Activated CD4-positive, alpha-beta T cell treated with anti-CD3 and anti-CD28 coated beads, Interleukin-2, amount 10 ng/mL, durations not matched to agents 24 days and 14 days (primary cell): ENCODE data around the gene LRP8. TPM values are rescaled to one million over a fixed set of nuclear protein-coding genes. Genes with fewer than 3 reads are reported as not detected.

Experiments used
- DNase-seq: peaks from one replicate; pipeline ENCODE4 v3.0.0; 2022
- H3K27ac Mint-ChIP-seq: one replicate; pipeline ENCODE4 v1.8.0; 2022; ENCODE audit warnings: mild to moderate bottlenecking, mixed read lengths
- H3K27me3 Mint-ChIP-seq: one replicate; pipeline ENCODE4 v1.8.0; 2022; ENCODE audit warnings: mixed read lengths
- H3K36me3 Mint-ChIP-seq: one replicate; pipeline ENCODE4 v1.8.0; 2022; ENCODE audit warnings: low read depth, mild to moderate bottlenecking, mixed read lengths
- H3K4me1 Mint-ChIP-seq: one replicate; pipeline ENCODE4 v1.8.0; 2021; ENCODE audit warnings: mixed read lengths
- H3K4me3 Mint-ChIP-seq: one replicate; pipeline ENCODE4 v1.8.0; 2022; ENCODE audit warnings: mild to moderate bottlenecking, moderate library complexity, mixed read lengths
- H3K9me3 Mint-ChIP-seq: one replicate; pipeline ENCODE4 v1.8.0; 2021; ENCODE audit warnings: mixed read lengths
- intact Hi-C: fragments of 100-400 bp; cut with micrococcal nuclease; formaldehyde crosslinking; loops from one replicate; pipeline ENCODE4 v1.15.1; 2023
- total RNA-seq: library from RNA; stranded (reverse); gene quantifications from 2 replicates; pipeline ENCODE4 v1.2.3, GENCODE V29; 2022

LRP8 gene
- total RNA-seq, 1 donor from 2014 or later = 81.6 TPM

DNA sequence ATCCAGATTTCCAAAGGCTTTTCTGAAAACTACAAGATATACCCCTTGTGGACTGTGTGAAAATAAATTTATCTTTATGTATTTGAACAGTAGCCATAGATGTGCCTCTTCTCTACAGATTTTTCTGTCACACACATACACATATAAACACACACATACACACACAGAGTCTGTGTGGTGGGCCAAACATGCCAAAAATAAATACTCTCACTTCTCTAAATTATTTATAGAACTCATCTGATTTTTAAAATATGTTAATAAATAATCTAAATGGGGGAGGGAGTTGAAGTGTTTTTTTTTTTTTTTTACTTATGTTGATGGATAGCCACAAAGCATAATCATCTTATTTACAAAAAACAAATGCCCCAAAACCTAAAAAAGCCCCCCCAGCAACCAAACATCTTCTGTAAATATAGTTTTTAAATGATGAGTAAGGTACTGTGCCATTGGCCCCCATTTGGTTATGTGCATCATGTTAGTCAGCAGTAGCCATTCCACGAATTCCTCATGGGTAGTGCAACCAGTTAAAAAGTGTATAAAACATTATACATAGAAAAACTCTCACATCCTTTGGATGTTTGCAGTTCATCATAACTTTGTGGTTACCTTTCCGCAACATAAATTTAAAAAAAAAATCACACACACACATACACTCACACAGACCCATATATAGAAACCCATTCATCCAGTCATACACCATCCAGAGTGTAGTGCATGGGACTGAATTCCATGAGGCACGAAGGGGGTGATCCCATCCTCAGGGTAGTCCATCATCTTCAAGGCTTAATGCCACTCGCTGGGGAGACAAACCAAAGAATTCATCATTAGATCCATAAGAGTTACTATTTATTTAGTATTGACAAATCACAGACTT lies 81.4 kb downstream of the LRP8 start:
- peaks cover 43% of the 10 kb centered on the region for H3K36me3 Mint-ChIP-seq
- no peaks in the 10 kb centered on the region for H3K27me3 Mint-ChIP-seq

DNA sequence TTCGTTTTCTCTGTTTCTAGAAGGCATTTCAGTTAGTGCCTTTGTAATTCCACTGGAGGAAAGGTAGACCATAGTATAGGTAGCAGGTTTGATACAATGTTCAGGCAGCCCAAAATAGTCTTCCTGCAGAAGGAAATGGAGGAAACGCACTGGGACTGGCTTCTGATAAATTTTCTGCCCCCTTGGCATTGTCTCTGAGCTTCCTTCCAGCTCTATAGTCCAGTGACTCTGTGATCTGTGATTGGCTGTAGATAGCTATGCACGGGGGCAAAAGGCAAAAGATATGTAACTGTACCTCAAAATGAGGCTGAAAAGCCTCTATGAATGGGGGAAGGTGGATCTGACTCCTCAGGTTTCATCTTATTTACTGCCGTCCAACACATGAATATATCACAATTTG lies 83.7 kb downstream of the LRP8 start:
- no peak for DNase-seq
- no peak overlapping the region for H3K27ac Mint-ChIP-seq
- no peaks in the 10 kb centered on the region for H3K9me3 Mint-ChIP-seq
- H3K36me3 Mint-ChIP-seq = peaks cover 24% of the 10 kb centered on the region
- H3K27me3 Mint-ChIP-seq = no peaks in the 10 kb centered on the region
- intact Hi-C loops = no loop called here
- H3K4me1 Mint-ChIP-seq = peaks cover 1% of the 10 kb centered on the region
- no peak overlapping the region for H3K4me3 Mint-ChIP-seq

More for the DNA sequence above, 81.4 kb downstream of the LRP8 start:
- no peak overlapping the region for H3K4me3 Mint-ChIP-seq
- no peaks in the 10 kb centered on the region for H3K9me3 Mint-ChIP-seq
- no peak overlapping the region for H3K27ac Mint-ChIP-seq
- intact Hi-C loops = loop anchor here (5.0 kb wide), 1 partner anchor 46 kb away; no protein-coding TSS in a partner anchor
- DNase-seq = no peak
- no peaks in the 10 kb centered on the region for H3K4me1 Mint-ChIP-seq

- Mint-ChIP-seq H3K27ac (no peak overlapping the region), H3K27me3 (no peaks in the 10 kb centered on the region)
- intact Hi-C loops = no loop called here
These were observed 85.5 kb downstream of the LRP8 start for GRCh38 chr1:53242381-53242780.

GRCh38 chr1:53241828-53242227 lies 86.0 kb downstream of the LRP8 start:
- H3K27ac Mint-ChIP-seq = no peak overlapping the region
- intact Hi-C loops = no loop called here
- H3K4me1 Mint-ChIP-seq = peaks cover 14% of the 10 kb centered on the region
- H3K36me3 Mint-ChIP-seq = peaks cover 14% of the 10 kb centered on the region
- no peaks in the 10 kb centered on the region for H3K27me3 Mint-ChIP-seq
- DNase-seq = no peak
- no peaks in the 10 kb centered on the region for H3K9me3 Mint-ChIP-seq
- H3K4me3 Mint-ChIP-seq = no peak overlapping the region

More at GRCh38 chr1:53242381-53242780, 85.5 kb downstream of the LRP8 start:
- DNase-seq = no peak
- peaks cover 12% of the 10 kb centered on the region for H3K4me1 Mint-ChIP-seq
- no peaks in the 10 kb centered on the region for H3K9me3 Mint-ChIP-seq
- H3K36me3 Mint-ChIP-seq = peaks cover 18% of the 10 kb centered on the region
- H3K4me3 Mint-ChIP-seq = no peak overlapping the region

DNA sequence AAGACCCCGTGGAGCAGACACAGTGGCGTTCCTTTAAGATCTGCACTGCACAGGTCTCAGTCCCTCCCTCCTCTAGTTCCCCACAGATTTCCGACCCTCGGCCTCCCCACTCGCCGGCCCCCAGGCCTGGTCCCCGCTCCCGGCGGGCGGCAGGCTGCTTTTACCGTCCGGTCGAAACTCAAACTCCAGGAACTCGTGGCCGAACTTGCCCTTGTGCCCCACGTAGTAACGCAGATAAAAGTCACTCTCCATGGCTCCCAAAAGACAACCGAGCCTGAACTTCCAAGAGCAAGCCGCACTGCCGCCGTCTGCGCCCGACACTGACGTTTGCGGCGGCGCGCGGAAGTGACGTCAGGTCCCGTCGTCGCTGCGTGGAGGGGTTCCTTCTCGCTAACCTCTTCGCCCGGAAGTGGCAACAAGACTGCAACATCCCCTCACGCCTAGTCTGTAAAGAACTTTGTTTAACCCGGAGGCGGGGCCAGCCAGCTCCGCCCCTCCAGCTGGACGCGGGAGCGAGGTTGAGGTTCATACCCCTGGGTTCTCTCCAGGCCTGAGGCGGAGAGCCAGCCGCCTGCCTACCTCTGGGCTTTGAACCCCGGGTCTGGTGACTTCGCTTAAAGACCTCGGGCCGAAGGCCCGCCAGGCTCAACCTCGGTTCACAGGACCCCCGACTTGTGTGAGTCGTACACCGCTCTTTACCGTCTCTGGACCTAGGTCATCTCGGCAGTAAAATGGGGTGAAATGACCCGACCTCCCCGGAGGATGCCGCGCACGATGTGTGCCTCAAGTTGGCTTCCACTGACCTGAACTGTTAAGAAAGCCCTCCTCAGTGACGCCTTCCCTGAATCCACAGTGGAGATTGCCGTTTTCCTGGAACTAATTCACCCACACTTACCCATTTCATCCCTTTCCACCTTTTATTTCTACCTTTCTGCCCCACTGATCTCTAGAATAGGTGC lies 89.4 kb downstream of the LRP8 start, which contains the start of gene MAGOH:
Gene MAGOH (minus strand): TSS at position 322 of the 959 bp plus-strand sequence. CDS start 70 bp downstream, at position 252.
- H3K4me1 Mint-ChIP-seq = peaks cover 24% of the 10 kb centered on the region
- H3K36me3 Mint-ChIP-seq = peaks cover 26% of the 10 kb centered on the region
- peak within 1 kb of the TSS; percentile 92 for H3K27ac Mint-ChIP-seq
- no peaks in the 10 kb centered on the region for H3K9me3 Mint-ChIP-seq
- intact Hi-C loops = loop anchor here (1.0 kb wide), 3 partner anchors 18 to 88 kb away; partner anchors contain the start of genes CPT2 and CZIB
- peak; percentile 99 for DNase-seq
- H3K27me3 Mint-ChIP-seq = no peaks in the 10 kb centered on the region
- peak within 1 kb of the TSS; percentile 95 for H3K4me3 Mint-ChIP-seq

DNA sequence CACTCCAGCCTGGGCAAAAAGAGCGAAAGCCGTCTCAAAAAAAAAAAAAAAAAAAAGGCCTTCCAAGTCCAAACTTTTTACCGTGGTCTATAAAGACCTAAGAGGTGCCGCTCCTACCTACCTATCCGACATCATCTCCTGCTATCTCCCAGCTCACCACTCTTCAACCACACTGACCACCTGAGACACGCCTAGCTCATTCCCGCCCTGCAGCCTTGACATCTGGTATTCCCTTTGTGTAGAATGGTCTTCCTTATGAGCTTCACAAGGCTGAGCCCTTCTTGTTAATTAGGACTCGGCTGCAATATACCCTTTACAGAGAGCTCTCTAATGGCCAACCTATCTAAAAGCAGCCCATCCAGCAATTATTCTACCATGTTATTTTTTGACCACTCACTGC lies 90.2 kb downstream of the LRP8 start:
- Mint-ChIP-seq H3K36me3 (peaks cover 31% of the 10 kb centered on the region), H3K4me3 (peak overlapping the region; percentile 95), H3K27me3 (no peaks in the 10 kb centered on the region), H3K9me3 (no peaks in the 10 kb centered on the region), H3K27ac (peak overlapping the region; percentile 92), H3K4me1 (peaks cover 24% of the 10 kb centered on the region)
- intact Hi-C loops = loop anchor here (1.0 kb wide), 3 partner anchors 17 to 89 kb away; partner anchors contain the start of genes CPT2 and CZIB
- DNase-seq = no peak

DNA sequence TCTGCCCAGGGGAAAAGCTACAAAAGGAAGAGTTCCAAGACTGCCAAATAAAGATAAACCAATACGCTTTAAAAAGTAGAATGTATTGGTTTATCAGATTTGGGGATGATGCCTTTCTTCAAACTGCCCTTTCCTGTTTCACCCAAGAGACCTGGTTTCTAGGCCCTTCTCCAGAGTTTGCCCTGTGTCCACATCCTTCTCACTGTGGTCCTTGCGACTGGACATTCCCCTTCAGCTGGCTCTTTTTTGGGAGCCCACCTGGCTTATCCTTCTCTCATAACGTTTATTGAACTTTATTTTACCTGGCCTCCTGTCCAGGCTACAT lies 106.9 kb downstream of the LRP8 start:
- intact Hi-C loops = loop anchor here (1.0 kb wide), 3 partner anchors 17 to 106 kb away; partner anchors contain the start of genes CPT2 and MAGOH
- Mint-ChIP-seq H3K4me1 (peaks cover 23% of the 10 kb centered on the region), H3K4me3 (peak overlapping the region; percentile 94), H3K9me3 (no peaks in the 10 kb centered on the region), H3K27me3 (no peaks in the 10 kb centered on the region), H3K36me3 (peaks cover 17% of the 10 kb centered on the region), H3K27ac (peak overlapping the region; percentile 97)
- no peak for DNase-seq

- intact Hi-C loops = loop anchor here (1.0 kb wide), 3 partner anchors 18 to 107 kb away; partner anchors contain the start of genes CPT2 and MAGOH
These were observed 107.5 kb downstream of the LRP8 start, which contains the start of gene CZIB for GRCh38 chr1:53220171-53220961. TSS of gene CZIB (minus strand) at chr1:53220634. CDS start at chr1:53220575, 59 bp downstream.

GRCh38 chr1:53219711-53220110 lies 108.2 kb downstream of the LRP8 start:
- Mint-ChIP-seq H3K27ac (peak overlapping the region; percentile 97), H3K4me1 (peaks cover 23% of the 10 kb centered on the region), H3K36me3 (peaks cover 17% of the 10 kb centered on the region), H3K27me3 (no peaks in the 10 kb centered on the region), H3K4me3 (peak overlapping the region; percentile 94), H3K9me3 (no peaks in the 10 kb centered on the region)
- intact Hi-C loops = loop anchor here (1.0 kb wide), 3 partner anchors 19 to 108 kb away; partner anchors contain the start of genes CPT2 and MAGOH
- no peak for DNase-seq

More at GRCh38 chr1:53220171-53220961, 107.5 kb downstream of the LRP8 start, which contains the start of gene CZIB:
- Mint-ChIP-seq H3K36me3 (peaks cover 17% of the 10 kb centered on the region), H3K4me3 (peak within 1 kb of the TSS; percentile 94), H3K27me3 (no peaks in the 10 kb centered on the region), H3K4me1 (peaks cover 23% of the 10 kb centered on the region), H3K9me3 (no peaks in the 10 kb centered on the region), H3K27ac (peak within 1 kb of the TSS; percentile 97)
- peak; percentile 99 for DNase-seq

GRCh38 chr1:53218201-53218600 lies 109.7 kb downstream of the LRP8 start:
- peaks cover 23% of the 10 kb centered on the region for H3K4me1 Mint-ChIP-seq
- H3K9me3 Mint-ChIP-seq = no peaks in the 10 kb centered on the region
- no peaks in the 10 kb centered on the region for H3K27me3 Mint-ChIP-seq
- no peak overlapping the region for H3K27ac Mint-ChIP-seq
- no peak overlapping the region for H3K4me3 Mint-ChIP-seq
- no peak for DNase-seq
- H3K36me3 Mint-ChIP-seq = peaks cover 24% of the 10 kb centered on the region
- intact Hi-C loops = no loop called here

- DNase-seq = no peak
- H3K4me3 Mint-ChIP-seq = no peak overlapping the region
- intact Hi-C loops = no loop called here
- H3K4me1 Mint-ChIP-seq = peaks cover 11% of the 10 kb centered on the region
- no peaks in the 10 kb centered on the region for H3K27me3 Mint-ChIP-seq
- H3K9me3 Mint-ChIP-seq = no peaks in the 10 kb centered on the region
- peaks cover 45% of the 10 kb centered on the region for H3K36me3 Mint-ChIP-seq
- no peak overlapping the region for H3K27ac Mint-ChIP-seq
These were observed 113.4 kb downstream of the LRP8 start for GRCh38 chr1:53214376-53214940.

- Mint-ChIP-seq H3K27ac (no peak overlapping the region), H3K9me3 (peaks cover 12% of the 10 kb centered on the region), H3K4me3 (no peak overlapping the region), H3K4me1 (no peaks in the 10 kb centered on the region), H3K36me3 (peaks cover 60% of the 10 kb centered on the region), H3K27me3 (no peaks in the 10 kb centered on the region)
- intact Hi-C loops = no loop called here
- DNase-seq = no peak
These were observed 116.9 kb downstream of the LRP8 start for GRCh38 chr1:53210954-53211353.
